ENCODE data around the gene TBC1D14.

DNA sequence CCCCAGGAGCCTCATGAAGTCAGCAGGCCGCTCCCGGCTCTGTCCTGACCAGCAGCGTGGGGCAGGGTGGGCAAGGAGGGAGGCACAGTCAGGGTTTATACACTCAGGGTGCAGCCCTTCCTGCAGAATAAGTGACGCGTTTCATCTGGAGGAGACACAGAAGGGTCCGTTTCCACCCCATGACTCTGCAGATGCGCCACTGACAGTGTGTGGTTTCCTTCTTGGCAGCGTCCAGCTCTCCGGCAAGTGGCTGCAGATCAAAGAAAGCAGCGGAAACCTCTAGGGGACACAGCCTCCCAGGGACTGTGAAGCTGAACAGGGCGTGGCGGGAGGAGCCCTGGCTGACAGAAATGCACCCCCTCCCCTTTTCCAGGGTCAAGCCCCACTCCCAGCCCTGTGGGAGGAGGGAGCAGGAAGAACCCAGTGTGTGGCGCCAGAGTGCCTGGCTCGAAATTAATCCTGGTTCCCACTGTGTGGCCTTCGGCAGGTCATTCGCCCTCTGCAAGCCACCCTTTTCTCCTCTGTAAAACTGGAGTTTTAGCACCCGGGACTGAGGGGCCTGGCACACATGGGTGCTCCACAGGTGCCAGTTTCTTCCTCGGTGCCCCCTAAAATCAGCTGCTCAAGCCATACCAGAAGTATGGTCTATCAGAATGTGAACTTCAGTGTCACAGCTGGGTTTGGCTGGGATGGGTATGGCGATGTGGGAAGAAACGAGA is 17.3 kb upstream of the TBC1D14 start:
- TF ChIP-seq, protein P1, sequence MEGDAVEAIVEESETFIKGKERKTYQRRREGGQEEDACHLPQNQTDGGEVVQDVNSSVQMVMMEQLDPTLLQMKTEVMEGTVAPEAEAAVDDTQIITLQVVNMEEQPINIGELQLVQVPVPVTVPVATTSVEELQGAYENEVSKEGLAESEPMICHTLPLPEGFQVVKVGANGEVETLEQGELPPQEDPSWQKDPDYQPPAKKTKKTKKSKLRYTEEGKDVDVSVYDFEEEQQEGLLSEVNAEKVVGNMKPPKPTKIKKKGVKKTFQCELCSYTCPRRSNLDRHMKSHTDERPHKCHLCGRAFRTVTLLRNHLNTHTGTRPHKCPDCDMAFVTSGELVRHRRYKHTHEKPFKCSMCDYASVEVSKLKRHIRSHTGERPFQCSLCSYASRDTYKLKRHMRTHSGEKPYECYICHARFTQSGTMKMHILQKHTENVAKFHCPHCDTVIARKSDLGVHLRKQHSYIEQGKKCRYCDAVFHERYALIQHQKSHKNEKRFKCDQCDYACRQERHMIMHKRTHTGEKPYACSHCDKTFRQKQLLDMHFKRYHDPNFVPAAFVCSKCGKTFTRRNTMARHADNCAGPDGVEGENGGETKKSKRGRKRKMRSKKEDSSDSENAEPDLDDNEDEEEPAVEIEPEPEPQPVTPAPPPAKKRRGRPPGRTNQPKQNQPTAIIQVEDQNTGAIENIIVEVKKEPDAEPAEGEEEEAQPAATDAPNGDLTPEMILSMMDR (IDR thresholded peaks at IDR 0.05) = peak in 4 of 12 donors; percentile 6 to 30 (median 16)
- no peak for TF ChIP-seq POLR2A (IDR thresholded peaks at IDR 0.05)

Measured in heart left ventricle (tissue), 13 donors.